Measurements from ENCODE around the gene FCN3.

DNA sequence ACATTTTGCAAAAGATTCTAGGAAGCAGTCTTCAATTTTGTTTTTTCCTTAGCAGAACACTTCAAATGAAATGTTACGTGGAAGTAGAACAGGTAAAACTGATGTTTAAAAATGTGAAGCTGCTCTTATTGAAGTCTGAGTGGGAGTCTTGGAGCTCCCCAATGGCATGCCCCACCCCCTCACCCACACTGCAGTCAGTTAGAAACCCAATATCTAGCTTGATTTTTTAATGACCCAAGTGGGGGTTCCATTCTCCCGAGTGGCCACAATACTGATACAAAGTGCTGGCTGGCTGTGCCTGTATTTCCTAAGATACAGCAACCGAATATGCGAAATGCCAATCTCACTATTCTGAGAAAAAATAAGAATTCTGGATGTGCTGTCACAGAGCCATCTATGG, 49.1 kb upstream of the FCN3 start:
- TF ChIP-seq, protein P1, sequence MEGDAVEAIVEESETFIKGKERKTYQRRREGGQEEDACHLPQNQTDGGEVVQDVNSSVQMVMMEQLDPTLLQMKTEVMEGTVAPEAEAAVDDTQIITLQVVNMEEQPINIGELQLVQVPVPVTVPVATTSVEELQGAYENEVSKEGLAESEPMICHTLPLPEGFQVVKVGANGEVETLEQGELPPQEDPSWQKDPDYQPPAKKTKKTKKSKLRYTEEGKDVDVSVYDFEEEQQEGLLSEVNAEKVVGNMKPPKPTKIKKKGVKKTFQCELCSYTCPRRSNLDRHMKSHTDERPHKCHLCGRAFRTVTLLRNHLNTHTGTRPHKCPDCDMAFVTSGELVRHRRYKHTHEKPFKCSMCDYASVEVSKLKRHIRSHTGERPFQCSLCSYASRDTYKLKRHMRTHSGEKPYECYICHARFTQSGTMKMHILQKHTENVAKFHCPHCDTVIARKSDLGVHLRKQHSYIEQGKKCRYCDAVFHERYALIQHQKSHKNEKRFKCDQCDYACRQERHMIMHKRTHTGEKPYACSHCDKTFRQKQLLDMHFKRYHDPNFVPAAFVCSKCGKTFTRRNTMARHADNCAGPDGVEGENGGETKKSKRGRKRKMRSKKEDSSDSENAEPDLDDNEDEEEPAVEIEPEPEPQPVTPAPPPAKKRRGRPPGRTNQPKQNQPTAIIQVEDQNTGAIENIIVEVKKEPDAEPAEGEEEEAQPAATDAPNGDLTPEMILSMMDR (IDR thresholded peaks at IDR 0.05), result no peak
- TF ChIP-seq POLR2A (IDR thresholded peaks at IDR 0.05), result no peak
